SHP77 treated with DMSO at 0.1 percent for 48 hours (cell line): ENCODE data around the gene TBC1D4.

ENCODE experiments used
- DNase-seq: peaks from one replicate; lab custom pipeline; 2025; lab: John Stamatoyannopoulos, UW

TBC1D4 gene, protein sequence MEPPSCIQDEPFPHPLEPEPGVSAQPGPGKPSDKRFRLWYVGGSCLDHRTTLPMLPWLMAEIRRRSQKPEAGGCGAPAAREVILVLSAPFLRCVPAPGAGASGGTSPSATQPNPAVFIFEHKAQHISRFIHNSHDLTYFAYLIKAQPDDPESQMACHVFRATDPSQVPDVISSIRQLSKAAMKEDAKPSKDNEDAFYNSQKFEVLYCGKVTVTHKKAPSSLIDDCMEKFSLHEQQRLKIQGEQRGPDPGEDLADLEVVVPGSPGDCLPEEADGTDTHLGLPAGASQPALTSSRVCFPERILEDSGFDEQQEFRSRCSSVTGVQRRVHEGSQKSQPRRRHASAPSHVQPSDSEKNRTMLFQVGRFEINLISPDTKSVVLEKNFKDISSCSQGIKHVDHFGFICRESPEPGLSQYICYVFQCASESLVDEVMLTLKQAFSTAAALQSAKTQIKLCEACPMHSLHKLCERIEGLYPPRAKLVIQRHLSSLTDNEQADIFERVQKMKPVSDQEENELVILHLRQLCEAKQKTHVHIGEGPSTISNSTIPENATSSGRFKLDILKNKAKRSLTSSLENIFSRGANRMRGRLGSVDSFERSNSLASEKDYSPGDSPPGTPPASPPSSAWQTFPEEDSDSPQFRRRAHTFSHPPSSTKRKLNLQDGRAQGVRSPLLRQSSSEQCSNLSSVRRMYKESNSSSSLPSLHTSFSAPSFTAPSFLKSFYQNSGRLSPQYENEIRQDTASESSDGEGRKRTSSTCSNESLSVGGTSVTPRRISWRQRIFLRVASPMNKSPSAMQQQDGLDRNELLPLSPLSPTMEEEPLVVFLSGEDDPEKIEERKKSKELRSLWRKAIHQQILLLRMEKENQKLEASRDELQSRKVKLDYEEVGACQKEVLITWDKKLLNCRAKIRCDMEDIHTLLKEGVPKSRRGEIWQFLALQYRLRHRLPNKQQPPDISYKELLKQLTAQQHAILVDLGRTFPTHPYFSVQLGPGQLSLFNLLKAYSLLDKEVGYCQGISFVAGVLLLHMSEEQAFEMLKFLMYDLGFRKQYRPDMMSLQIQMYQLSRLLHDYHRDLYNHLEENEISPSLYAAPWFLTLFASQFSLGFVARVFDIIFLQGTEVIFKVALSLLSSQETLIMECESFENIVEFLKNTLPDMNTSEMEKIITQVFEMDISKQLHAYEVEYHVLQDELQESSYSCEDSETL (N-terminal part only)

DNA sequence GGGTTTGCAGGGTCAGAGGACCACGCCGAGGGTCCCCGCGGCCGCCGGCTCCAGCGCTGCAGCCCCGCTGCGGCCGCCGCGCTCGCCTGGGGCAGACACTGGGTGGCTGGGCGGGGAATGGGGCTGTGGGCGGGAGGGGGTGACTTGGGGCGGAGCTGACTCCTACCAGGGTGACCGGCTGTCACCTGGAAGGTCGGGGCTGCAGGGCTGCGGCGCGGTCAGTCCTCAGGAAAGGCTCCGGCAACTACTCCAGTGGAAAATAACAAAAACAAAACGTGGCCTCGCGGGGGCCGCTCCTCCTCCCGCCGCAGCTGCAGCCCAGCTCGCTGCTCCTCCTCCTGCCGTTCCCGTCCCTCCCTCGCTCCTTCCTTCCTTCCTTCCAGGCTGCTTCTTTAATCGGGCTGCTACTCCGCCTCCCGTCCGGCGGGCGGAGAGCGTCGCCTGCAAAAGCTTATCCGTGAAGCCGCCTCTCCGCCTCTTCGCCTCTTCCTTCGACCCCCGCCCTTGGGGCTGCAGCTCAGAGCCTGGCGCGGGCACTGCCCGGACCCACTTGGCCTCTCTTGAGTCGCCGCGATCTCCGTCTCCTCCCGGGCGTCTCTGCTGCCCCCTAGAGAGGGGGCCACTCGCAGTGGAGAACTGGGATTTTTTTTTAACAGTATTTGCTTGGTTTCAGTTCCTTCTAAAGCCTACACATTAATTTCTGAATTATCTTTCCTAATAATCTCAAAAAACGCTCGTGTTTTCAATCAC lies at the start of gene TBC1D4:
TBC1D4 (minus strand) TSS at position 100 of the 750 bp plus-strand sequence. CDS start 402 bp downstream, outside the sequence.
- DNase-seq: peak; percentile 72

DNA sequence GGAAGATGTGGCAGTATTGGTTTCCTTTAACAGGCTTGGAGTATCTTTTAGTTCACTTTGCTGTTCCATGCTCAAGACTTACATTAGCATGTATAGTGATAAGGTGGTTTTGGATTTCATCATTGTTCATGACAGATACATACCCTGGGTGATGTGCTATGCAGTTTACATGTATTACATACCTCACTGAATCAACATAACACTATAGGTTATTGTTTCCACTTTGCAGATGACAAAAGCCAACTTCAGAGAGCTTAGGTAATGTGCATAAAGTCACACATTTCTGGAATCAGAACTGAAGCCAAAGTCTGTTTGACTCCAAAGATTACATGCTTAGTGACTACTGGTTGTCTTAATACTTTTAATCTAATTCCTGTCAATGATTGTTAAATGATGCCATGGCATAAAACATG lies 48.6 kb upstream of the TBC1D4 start:
- no peak for DNase-seq

DNA sequence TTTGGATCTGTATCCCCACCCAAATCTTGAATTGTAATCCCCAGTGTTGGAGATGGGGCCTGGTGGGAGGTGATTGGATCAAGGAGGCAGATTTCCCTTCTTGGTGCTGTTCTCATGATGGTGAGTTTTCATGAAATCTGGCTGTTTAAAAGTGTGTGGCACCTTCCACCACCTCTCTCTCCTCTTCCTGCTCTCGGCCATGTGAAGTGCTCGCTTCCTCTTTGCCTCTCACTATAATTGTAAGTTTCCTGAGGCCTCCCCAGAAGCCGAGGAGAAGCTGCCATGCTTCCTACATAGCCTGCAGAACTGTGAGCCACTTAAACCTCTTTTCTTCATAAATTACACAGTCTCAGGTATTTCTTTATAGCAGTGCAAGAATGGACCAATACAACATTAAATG lies 40.0 kb upstream of the TBC1D4 start:
- no peak for DNase-seq

DNA sequence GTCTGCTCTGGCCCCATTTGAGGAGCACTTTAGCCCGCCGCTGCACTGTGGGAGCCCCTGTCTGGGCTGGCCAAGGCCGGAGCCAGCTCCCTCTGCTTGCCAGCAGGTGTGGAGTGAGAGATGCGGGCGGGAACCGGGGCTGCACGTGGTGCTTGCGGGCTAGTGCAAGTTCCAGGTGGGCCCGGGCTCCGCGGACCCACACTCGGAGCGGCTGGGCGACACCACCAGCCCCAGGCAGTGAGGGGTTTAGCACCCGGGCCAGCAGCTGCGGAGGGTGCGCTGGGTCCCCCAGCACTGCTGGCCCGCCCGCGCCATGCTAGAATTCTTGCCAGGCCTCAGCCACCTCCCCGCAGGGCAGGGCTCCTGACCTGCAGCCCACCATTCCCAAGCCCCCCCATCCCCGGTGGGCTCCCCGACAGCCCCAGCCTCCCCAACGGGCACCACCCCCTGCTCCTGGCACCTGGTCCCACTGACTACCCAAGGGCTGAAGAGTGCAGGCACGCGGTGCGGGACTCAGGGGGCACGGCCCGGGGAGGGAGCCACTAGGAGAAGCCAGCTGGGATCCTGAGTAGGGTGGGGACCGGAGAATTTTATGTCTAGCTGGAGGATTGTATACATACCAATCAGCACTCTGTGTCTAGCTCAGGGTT lies 36.6 kb upstream of the TBC1D4 start:
- no peak for DNase-seq

DNA sequence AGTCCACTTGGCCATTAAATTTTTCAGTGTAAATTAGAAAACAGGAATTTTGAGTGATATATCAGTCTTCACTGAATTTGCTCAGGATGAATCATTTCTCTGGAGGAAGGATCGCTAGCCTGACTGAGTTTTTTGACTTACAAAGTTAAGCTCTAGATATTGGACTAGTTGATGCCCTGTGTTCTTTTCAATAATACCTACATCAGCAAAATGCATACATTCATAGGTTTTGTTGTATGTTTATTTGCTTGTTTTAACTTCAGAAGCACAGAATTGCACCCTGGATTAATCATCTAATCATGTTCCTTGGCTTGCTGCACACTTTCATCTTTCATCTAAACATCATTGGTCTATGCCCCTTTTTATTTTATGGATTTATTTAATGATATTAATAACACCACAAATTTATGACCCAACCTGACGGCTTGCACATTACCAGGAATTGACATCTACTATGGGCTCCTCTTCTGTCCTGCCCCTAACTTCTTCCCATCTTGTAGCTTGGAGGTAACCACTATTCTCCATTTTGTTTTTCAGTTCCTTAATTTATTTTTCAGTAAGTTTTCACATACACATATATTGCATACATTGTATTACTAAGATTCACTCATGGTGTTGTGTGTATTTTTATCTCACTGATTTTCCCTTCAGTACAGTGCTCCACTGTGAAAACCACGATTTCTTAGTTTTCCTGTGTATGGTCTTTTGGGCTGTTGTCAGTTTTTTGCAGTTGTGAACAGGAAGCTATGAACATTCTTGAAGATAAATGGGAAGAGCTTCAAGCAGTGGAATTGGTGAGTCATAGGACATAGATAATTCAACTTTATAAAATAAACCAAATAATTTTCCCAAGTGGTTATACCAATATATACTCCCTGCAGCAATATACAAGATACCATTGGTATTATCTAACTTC lies 32.4 kb upstream of the TBC1D4 start:
- no peak for DNase-seq

DNA sequence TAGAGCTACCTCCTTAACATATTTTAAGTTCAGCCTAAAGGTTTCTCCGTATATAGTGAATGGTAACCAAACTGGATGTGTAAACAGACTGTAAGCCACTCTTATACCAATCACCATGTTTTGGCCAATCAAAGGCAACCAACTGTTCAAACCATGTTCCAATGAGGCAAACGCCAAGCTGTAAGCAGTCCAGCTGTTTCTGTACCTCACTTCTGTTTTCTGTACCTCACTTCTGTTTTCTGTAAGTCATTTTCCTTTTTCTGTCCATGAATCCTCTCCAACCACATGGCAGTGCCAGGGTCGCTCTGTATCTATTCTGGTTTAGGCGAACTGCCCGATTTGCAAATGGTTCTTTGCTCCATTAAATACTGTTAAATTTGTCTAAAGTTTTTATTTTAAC lies 31.3 kb upstream of the TBC1D4 start:
- no peak for DNase-seq

DNA sequence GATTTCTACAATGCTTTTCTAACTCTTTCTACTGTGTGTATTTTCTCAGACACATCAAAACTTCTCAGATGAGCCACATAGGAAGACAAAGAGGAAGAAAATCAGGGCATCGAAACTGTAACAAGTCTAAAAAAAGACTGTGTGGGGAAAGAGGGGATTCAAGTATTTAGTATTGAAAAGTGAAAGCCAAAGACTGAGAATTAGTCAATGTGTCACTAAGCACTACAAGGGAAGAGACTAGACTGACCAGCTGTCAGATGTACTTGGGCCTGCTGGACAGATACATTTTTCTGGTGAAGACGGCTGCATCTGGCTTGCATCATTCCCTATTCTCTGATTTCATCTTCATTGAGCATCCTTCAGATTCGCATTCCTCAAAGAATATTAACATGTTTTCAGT lies 30.3 kb upstream of the TBC1D4 start:
- no peak for DNase-seq

DNA sequence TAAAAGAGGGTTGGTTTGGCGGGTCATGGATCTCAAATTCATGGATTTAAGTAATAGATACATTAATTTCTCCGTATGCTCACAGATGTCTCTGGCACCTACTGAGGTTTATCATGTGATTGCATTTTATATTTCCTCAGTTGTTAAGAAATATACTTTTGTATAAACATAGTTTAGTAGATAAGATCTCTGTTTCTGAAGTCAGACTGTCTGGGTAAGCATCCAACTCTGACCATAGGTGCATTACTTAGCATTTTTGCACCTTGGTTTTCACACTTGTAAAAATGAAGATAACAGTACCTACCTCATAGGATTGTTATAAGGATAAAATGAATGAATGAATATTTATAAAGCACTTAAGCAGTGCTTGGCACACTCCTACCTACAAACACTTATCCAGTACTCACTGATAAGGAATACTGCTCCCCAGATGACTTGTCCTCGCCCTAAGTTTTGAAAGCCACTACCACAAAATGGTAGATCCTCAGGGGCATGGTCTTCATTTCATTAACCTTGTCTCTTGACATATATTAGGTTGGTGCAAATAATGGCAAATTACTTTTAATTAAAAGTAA lies 29.2 kb upstream of the TBC1D4 start:
- DNase-seq: no peak

DNA sequence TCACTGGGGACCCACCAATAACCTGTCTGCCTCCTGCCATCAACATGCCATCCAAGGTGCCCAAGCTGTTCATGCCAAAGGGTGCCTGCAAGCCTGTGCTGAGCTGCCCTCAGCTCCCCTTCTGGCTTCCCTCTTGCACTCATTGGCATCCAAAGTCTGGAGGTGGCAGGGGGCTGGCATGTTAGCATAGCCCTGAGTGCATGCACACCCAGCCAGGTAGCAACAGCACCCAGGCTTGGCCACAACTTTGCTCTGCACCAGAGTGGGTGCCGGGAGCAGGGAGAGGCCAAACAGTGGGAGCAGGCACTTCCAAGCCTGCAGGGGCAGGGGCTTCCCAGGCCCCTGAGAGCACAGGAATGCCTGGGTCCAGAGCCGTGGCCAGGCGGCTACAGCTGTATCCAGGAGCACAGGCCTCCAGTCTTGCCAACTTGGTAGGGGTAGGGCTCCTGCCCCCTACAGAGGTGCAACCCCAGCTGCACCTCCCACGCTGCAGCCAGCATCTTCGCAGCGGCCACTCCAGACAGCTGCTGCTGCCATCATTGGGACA lies 26.1 kb upstream of the TBC1D4 start:
- no peak for DNase-seq

DNA sequence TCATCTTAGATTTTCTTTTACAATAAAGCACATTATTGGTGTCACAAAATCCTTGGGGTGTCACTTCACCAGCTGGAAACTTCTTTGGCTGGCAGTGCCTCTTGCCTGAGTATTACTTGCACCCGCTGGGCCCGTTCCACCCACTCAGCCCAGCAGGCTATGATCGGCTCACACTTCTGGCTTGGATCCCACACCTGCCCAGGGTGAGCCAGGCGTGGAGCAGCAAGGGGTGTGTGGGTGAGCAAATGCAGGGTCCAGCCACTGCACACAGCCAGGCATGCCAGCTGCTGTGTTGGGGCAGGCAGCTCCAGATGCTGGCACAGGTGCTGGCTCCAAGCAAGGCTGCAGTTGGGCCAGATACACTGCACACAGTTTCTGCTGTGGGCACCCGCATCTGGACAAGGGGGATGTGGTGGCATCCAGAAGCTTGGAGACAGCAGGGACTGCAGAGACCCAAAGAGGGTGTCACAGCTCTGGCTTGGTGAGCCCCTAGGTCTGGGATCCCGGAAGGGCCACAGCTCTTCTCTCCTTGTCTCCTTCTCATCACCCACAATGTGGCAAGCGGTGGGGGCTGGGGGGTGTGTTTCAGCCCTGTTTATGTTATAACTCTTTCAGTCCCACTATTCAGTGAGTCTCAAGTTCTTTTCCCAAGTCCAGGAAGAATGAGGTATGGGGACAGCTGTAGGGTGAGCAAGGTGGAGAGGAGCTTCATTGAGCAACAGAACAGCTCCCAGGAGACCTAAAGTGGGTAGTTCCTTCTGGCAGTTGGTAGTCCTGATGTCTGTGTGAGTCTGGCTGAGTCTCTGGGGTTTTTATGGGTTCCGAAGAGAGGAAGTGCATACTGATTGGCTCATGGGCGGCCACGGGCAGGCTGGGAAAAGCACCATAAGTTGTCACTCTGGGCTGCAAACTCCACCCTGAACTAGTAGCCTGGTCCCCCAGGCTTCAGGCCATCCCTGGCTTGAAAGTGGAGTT lies 25.3 kb upstream of the TBC1D4 start:
- peak; percentile 29 for DNase-seq

DNA sequence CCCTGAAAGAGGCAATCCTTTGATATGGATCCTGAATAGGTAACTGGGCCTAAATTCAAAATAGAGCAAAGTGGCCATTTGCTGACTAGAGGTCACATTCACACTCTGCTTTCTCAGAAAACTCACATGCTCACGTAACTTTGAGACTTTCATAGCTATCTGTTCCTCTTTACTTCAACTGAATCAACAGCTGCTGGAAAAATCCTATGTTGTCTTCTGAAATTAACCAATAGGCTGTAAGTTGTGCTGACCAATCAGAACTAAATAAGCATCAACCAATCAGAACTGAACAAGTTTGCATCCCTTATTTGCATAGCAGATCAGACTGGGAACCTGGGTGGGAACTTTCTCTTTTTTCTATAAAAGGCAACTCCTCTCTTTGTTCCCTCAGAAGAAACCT lies 24.0 kb upstream of the TBC1D4 start:
- DNase-seq: no peak

DNA sequence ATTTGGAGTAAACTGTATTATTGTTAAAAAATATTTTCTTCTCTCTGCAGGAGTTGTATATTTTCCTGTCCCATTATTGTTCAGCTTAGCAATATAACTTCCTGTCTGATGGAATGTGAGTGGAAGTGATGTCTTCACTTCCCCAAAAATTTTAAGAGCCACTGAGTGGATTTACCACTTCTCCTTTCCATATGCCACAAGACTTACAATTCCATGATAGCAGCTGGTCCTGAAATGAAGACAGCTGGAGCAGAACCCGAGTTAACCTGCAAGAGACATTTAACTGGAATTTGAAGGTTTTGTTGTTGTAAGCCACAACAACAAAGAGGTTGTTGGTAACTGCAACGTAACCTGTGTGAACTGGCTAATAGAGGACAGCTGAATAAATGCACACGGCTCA lies 23.4 kb upstream of the TBC1D4 start:
- DNase-seq: no peak

DNA sequence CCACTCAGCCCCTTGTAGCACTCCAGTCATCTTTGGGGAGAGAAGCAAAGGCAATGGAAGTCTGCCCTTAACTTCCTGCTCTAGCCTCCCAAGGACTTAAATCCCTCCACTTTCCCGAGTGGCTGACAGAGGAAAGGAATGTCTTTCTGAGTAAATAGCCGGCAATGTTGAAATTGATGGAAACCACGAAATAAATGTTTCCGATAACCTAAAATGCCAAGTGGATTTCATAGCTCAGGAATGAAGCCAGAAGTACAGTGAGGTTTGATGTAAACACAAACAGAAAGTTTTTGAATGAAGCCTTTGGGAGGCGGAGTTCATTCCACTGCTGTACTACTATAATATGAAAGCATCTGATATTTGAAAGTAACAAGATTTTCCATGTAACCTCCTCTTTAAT lies 14.0 kb upstream of the TBC1D4 start:
- DNase-seq: no peak

DNA sequence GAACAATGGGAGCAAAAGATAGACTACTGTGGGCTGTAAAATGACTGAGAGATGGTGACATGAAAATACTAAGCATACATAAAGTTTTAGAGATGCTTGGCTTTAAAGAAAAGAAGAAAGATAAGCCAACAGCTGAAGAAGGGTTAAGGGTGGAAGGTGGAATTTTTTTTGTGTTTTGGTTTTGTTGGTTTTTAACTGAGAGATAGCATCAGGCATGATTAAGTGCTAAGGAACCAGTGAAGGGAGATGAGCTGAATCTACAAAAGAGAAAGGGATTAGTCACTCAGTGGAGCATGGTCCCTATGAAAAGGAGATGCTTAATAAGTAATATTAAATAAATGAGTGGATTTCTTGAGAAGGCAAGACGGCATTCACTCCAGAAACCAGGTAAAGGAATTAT lies 12.5 kb upstream of the TBC1D4 start:
- DNase-seq: no peak

DNA sequence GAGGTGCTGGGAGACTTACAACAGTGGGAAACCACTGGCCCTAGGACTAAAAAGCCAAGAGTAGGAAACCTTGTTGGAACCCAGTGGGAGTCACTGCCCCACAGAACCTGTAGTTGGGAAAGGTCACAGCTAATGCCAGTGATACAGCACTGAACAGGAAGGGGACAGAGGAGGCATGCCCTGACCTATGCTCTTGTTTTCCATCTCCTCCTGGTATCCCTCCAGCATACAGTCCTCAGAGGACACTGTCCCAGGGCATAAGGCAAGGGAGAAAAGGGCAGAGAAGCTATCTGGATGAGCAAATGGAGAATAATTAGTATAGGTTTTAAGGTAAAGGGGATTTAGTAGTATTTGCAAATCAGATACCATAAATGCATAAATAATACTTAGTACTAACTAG lies 11.2 kb upstream of the TBC1D4 start:
- DNase-seq: no peak

DNA sequence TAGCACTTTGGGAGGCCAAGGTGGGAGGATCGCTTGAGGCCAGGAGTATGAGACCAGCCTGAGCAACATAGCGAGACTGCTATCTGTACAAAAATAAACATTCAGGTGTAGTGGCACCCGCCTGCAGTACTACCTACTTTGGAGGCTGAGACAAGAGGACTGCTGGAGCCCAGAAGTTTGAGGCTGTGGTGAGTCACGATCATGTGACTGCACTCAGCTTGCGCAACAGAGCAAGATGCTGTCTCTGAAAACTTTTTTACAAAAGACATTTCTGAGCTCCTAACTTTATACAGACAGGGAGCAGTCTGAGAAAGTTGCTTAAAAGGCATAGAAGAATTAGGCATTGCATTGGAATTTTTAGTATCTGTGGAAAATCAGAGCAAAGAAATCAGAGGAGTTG lies 10.4 kb upstream of the TBC1D4 start:
- DNase-seq: no peak

DNA sequence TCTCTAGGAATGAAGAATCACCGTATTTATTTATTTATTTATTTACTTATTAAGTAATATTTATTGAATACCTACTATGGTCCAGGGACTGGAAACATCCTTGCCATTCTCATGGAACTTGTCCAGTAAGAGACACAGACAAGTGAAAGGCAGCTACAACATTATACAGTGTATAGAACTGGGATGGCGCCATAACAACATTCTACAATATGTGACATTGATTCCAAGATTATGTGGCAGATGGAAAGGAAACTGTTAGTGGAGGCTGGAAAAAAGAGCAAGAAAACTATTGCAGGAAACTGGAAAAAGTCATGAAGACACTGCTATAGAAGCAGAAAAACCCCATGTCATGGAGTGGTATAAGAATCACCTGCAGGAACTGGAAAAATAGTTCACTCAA lies 9.4 kb upstream of the TBC1D4 start:
- DNase-seq: no peak
